B cell (primary cell): ENCODE measurements around the gene YARS1.

Source experiments
- EZH2 ChIP-seq: IDR thresholded peaks from 2 replicates; pipeline ENCODE4 v1.6.1; 2012; ENCODE audit warnings: borderline replicate concordance, low read depth, mild to moderate bottlenecking, moderate library complexity, low read length; ENCODE audit not compliant: insufficient read depth, poor library complexity, severe bottlenecking
- TF ChIP-seq, protein P1 (sequence below): fragments of 200-600 bp; IDR thresholded peaks from one replicate; pipeline ENCODE4 v1.8.0; 2022; ENCODE audit warnings: antibody characterized with exemption, mild to moderate bottlenecking

DNA sequence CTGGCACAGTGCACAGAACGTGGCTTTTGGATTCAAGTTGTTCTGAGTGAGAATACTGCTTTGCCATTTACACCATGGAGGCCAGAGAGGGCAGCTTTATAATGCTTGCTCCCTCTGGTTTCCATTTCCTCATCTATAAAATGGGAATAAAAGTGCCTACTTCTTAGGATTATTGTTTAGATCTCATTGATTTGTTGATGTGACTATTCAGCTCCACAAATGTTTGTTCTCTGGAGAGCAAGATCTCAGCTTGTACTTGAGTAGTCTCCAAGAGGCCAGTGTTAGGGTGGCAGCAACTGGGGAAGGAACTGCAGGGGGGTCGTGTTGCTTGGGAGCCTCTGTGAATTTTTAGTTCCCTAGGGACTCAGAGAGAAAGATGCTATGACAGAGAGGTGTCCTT is 55.2 kb downstream of the YARS1 start:
- TF ChIP-seq EZH2 = no peak
- TF ChIP-seq, protein P1, sequence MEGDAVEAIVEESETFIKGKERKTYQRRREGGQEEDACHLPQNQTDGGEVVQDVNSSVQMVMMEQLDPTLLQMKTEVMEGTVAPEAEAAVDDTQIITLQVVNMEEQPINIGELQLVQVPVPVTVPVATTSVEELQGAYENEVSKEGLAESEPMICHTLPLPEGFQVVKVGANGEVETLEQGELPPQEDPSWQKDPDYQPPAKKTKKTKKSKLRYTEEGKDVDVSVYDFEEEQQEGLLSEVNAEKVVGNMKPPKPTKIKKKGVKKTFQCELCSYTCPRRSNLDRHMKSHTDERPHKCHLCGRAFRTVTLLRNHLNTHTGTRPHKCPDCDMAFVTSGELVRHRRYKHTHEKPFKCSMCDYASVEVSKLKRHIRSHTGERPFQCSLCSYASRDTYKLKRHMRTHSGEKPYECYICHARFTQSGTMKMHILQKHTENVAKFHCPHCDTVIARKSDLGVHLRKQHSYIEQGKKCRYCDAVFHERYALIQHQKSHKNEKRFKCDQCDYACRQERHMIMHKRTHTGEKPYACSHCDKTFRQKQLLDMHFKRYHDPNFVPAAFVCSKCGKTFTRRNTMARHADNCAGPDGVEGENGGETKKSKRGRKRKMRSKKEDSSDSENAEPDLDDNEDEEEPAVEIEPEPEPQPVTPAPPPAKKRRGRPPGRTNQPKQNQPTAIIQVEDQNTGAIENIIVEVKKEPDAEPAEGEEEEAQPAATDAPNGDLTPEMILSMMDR = no peak
